Measurements from ENCODE around the gene DNAJC24. TPM values are rescaled to one million over a fixed set of nuclear protein-coding genes. Genes with fewer than 3 reads are reported as not detected.

DNAJC24 gene
- total RNA-seq, 1 experiment from 2014 or later = 18.2 TPM

DNA sequence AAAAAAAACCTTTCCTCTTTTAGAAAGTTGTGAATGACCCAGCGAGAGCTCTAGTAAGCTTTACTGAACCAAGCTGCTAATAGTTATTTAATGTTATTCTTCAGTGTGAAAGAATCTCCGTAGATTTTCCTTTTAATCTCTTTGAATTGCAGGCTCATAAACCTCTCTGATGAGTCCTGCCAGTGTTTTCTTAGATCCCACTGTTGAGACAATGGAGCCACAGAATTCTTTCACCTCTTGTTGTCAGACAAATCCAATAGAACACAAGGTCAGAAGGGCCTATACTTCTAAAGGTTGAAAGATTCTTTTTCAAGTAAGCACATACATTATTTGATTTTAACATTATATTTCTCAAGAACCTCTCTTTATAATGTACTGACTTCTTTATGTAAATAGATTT is 52.2 kb downstream of the DNAJC24 start:
- ChIA-PET POLR2A (ENCODE audit: unreplicated experiment) (no interaction called here), CTCF (interaction anchor here (0.7 kb wide), 1 partner anchor 30 kb away, joined by 5 read pairs; no protein-coding TSS in a partner anchor)
- H3F3A ChIP-seq (ENCODE audit: insufficient read depth, low read depth) = no peaks in the 10 kb centered on the region
- H3K27me3 ChIP-seq (ENCODE audit: insufficient read depth, low read depth) = no peaks in the 10 kb centered on the region
- no peak overlapping the region for H3K4me3 ChIP-seq
- H3K9me2 ChIP-seq (ENCODE audit: insufficient read depth) = no peaks in the 10 kb centered on the region; the same call in 1 of the 2 replicates
- H3K79me2 ChIP-seq (ENCODE audit: low read depth) = no peaks in the 10 kb centered on the region
- TF ChIP-seq, protein P1, sequence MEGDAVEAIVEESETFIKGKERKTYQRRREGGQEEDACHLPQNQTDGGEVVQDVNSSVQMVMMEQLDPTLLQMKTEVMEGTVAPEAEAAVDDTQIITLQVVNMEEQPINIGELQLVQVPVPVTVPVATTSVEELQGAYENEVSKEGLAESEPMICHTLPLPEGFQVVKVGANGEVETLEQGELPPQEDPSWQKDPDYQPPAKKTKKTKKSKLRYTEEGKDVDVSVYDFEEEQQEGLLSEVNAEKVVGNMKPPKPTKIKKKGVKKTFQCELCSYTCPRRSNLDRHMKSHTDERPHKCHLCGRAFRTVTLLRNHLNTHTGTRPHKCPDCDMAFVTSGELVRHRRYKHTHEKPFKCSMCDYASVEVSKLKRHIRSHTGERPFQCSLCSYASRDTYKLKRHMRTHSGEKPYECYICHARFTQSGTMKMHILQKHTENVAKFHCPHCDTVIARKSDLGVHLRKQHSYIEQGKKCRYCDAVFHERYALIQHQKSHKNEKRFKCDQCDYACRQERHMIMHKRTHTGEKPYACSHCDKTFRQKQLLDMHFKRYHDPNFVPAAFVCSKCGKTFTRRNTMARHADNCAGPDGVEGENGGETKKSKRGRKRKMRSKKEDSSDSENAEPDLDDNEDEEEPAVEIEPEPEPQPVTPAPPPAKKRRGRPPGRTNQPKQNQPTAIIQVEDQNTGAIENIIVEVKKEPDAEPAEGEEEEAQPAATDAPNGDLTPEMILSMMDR (conservative IDR thresholded peaks at IDR 0.05) = no peak
- no peak for TF ChIP-seq EZH2 (IDR thresholded peaks at IDR 0.05; ENCODE audit: low read depth)
- H3K36me3 ChIP-seq (ENCODE audit: low read depth) = no peaks in the 10 kb centered on the region
- BruUV-seq (replicated peaks) = no TSS peak
- H4K20me1 ChIP-seq (ENCODE audit: insufficient read depth) = no peaks in the 10 kb centered on the region
- H3K4me1 ChIP-seq (replicated peaks; ENCODE audit: insufficient read depth) = no peaks in the 10 kb centered on the region
- no peaks in the 10 kb centered on the region for H3K9me3 ChIP-seq (ENCODE audit: insufficient read depth, low read depth)
- no peak overlapping the region for H3K27ac ChIP-seq
- H2AFZ ChIP-seq = no peak overlapping the region
- no peak overlapping the region for H3K4me2 ChIP-seq
- no peak for DNase-seq
- intact Hi-C loops (cut with micrococcal nuclease; ENCODE audit: unreplicated experiment) = no loop called here

DNA sequence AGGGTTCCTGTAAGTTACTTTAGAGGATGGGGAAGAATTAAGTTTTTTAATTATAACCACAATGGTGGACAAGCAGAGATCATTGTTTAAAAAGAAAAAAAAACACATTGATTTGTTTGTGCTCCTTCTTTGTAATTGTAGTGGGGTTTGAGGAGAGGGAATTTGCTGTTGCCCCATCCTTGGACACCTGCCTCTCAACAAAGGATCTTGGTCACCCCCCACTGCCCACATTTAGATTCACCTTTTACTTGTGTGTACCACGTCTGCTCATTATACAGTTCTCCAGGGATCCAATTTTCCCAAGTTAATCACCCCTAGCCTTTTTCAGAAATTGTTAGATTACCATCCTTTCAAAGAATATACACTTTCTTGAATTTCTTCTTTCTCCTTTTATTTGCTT is 53.0 kb downstream of the DNAJC24 start:
- H3K27me3 ChIP-seq (ENCODE audit: insufficient read depth, low read depth) = no peaks in the 10 kb centered on the region
- no peak overlapping the region for H3K27ac ChIP-seq
- TF ChIP-seq EZH2 (IDR thresholded peaks at IDR 0.05; ENCODE audit: low read depth) = no peak
- TF ChIP-seq, protein P1 (conservative IDR thresholded peaks at IDR 0.05) = no peak
- H4K20me1 ChIP-seq (ENCODE audit: insufficient read depth) = no peaks in the 10 kb centered on the region
- no peaks in the 10 kb centered on the region; the same call in 1 of the 2 replicates for H3F3A ChIP-seq (ENCODE audit: insufficient read depth, low read depth)
- no peak for DNase-seq
- no peaks in the 10 kb centered on the region for H3K9me2 ChIP-seq (ENCODE audit: insufficient read depth)
- POLR2A ChIA-PET (ENCODE audit: unreplicated experiment) = no interaction called here
- H3K4me2 ChIP-seq = no peak overlapping the region
- H3K4me3 ChIP-seq = no peak overlapping the region
- no peaks in the 10 kb centered on the region for H3K79me2 ChIP-seq (ENCODE audit: low read depth)
- no peaks in the 10 kb centered on the region for H3K36me3 ChIP-seq (ENCODE audit: low read depth)
- no TSS peak for BruUV-seq (replicated peaks)
- CTCF ChIA-PET = no interaction called here
- intact Hi-C loops (cut with micrococcal nuclease; ENCODE audit: unreplicated experiment) = no loop called here
- H3K4me1 ChIP-seq (replicated peaks; ENCODE audit: insufficient read depth) = no peaks in the 10 kb centered on the region
- no peak overlapping the region for H2AFZ ChIP-seq
- H3K9me3 ChIP-seq (ENCODE audit: insufficient read depth, low read depth) = no peaks in the 10 kb centered on the region

DNA sequence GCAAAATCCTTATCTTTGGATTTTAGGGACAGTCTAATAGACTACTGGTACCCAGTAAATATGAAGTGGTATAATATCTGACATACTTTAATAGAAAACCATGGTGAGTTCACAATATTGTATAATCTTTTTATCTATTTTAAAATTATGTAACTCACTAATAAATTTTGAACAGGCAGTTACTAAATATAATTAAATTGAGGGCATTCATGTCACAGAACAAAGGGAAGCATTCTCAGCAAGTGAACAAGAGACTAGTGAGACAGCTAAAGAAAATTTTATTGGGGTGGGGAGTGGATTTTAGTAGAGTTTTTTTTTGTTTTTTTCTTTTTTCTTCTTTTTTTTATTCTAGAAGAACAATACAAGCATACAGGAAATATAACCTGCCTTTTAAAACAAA is 55.0 kb downstream of the DNAJC24 start:
- POLR2A ChIA-PET (ENCODE audit: unreplicated experiment) = no interaction called here
- DNase-seq = no peak
- intact Hi-C loops (cut with micrococcal nuclease; ENCODE audit: unreplicated experiment) = no loop called here
- CTCF ChIA-PET = no interaction called here
- Histone ChIP-seq H2AFZ (no peak overlapping the region), H3K4me3 (no peak overlapping the region), H3K9me2 (ENCODE audit: insufficient read depth) (no peaks in the 10 kb centered on the region), H3K4me1 (replicated peaks; ENCODE audit: insufficient read depth) (no peaks in the 10 kb centered on the region), H3K27me3 (ENCODE audit: insufficient read depth, low read depth) (no peaks in the 10 kb centered on the region), H3K4me2 (no peak overlapping the region), H3K36me3 (ENCODE audit: low read depth) (peaks cover 5% of the 10 kb centered on the region; the same call in 1 of the 2 replicates), H3K9me3 (ENCODE audit: insufficient read depth, low read depth) (no peaks in the 10 kb centered on the region), H4K20me1 (ENCODE audit: insufficient read depth) (no peaks in the 10 kb centered on the region), H3F3A (ENCODE audit: insufficient read depth, low read depth) (no peaks in the 10 kb centered on the region; the same call in 1 of the 2 replicates), H3K27ac (no peak overlapping the region), H3K79me2 (ENCODE audit: low read depth) (no peaks in the 10 kb centered on the region)
- no peak for TF ChIP-seq EZH2 (IDR thresholded peaks at IDR 0.05; ENCODE audit: low read depth)
- TF ChIP-seq, protein P1 (conservative IDR thresholded peaks at IDR 0.05) = no peak
- no TSS peak for BruUV-seq (replicated peaks)

All from PC-9 (cell line).